Sigmoid colon (tissue), 7 donors: ENCODE measurements around the gene ADAMTS3. TPM values are rescaled to one million over a fixed set of nuclear protein-coding genes. Genes with fewer than 3 reads are reported as not detected.

Source experiments
- DNase-seq: peaks from one replicate; pipeline ENCODE4 v3.0.0-alpha.2; 2019
- H3K27ac ChIP-seq, 4 donors: fragments of 200-600 bp; sonication (generic); one replicate each; pipeline ENCODE4 v1.5.1; 2016 to 2019; ENCODE audit warnings: mild to moderate bottlenecking in 1 of 4
- H3K27me3 ChIP-seq, 3 donors: fragments of 200-600 bp; sonication (generic); one replicate each; pipeline ENCODE4 v1.5.1; 2019; ENCODE audit warnings: mild to moderate bottlenecking in 1 of 3
- H3K36me3 ChIP-seq, 4 donors: fragments of 200-600 bp; sonication (generic); one replicate each; pipeline ENCODE4 v1.5.1; 2016 to 2019
- H3K4me1 ChIP-seq, 4 donors: fragments of 200-600 bp; sonication (generic); one replicate each; pipeline ENCODE4 v1.5.1; 2017 to 2019
- H3K4me3 ChIP-seq, 4 donors: fragments of 200-600 bp; sonication (generic); one replicate each; pipeline ENCODE4 v1.5.1; 2017 to 2019; ENCODE audit warnings: mild to moderate bottlenecking in 2 of 4, moderate library complexity in 1 of 4
- H3K9me3 ChIP-seq, 4 donors: fragments of 200-600 bp in 3 of 4; sonication (generic) in 3 of 4; one replicate each; pipeline versions ENCODE4 v1.5.1 to v1.6.1; 2013 to 2019
- EP300 ChIP-seq, 4 donors: sonication (generic); formaldehyde crosslinking; IDR thresholded peaks; one replicate each; pipeline ENCODE4 v1.6.1; 2017; ENCODE audit warnings: antibody characterized with exemption in 4 of 4
- POLR2A ChIP-seq, 2 donors: fragments of 450-650 bp; IDR thresholded peaks; one replicate each; pipeline ENCODE4 v1.6.1; 2016; ENCODE audit warnings: antibody characterized with exemption in 2 of 2, mild to moderate bottlenecking in 2 of 2, moderate library complexity in 2 of 2
- POLR2AphosphoS5 ChIP-seq, 4 donors: sonication (generic); formaldehyde crosslinking; IDR thresholded peaks; one replicate each; pipeline ENCODE4 v1.6.1; 2017; ENCODE audit warnings: antibody characterized with exemption in 4 of 4
- intact Hi-C: fragments of 100-400 bp; cut with DNase I; formaldehyde crosslinking; loops from one replicate; pipeline ENCODE4 v1.15.1; 2023
- polyA plus RNA-seq, 3 donors: library from polyadenylated mRNA; stranded (reverse); fragments of 200-250 nt; gene quantifications; one replicate each; pipeline ENCODE4 v1.2.3, GENCODE V29; 2013
- total RNA-seq, 4 donors: library from RNA; depleted of rRNA; stranded (reverse); fragments of >200 nt; gene quantifications; one replicate each; pipeline ENCODE4 v1.1.0, GENCODE V29; 2016
- TF ChIP-seq, protein P1 (sequence below), 4 experiments: fragments of 450-650 bp in 3 of 4; fragments of 200-600 bp in 1 of 4; IDR thresholded peaks; one replicate each; pipeline ENCODE4 v1.5.1; 2016 to 2019; ENCODE audit warnings: antibody characterized with exemption in 4 of 4, mild to moderate bottlenecking in 3 of 4, moderate library complexity in 2 of 4
- donor health status: healthy with polysubstance abuse.
- donor health status: Bipolar disorder and iron deficiency.
- donor health status: healthy.

ADAMTS3 gene
- total and polyA plus RNA-seq, 7 donors, result 0.17 to 1.9 (median 1.1) TPM; not detected in 2

DNA sequence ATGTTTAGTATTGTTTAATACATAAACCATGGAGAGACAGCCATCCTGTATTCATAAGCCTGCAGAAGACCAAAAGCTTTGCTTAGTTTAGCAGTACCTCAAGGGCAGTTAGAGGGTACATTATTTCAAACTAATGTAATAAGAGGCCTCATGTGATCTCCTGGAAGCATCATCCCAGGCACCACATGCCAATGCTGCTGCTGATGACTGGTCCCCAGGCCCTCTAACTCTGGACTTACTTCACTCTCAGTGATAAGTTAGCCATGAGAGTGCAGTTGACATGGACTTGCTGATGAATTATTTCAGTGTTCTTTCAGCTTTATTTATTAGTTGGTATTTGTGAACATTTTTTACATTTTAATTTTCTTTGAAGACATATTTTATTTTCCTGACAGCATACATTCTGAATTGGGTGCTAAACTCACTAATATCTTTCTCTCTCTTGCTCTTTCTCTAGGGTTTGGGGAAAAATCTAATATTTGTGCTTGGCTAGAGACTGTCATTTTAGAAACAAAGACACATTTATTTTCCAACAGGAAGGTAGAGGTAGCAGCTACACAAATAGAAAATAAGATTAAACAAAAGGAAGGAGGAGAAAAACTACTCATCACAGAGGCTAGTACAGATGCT, 329.4 kb downstream of the ADAMTS3 start:
- TF ChIP-seq, protein P1, sequence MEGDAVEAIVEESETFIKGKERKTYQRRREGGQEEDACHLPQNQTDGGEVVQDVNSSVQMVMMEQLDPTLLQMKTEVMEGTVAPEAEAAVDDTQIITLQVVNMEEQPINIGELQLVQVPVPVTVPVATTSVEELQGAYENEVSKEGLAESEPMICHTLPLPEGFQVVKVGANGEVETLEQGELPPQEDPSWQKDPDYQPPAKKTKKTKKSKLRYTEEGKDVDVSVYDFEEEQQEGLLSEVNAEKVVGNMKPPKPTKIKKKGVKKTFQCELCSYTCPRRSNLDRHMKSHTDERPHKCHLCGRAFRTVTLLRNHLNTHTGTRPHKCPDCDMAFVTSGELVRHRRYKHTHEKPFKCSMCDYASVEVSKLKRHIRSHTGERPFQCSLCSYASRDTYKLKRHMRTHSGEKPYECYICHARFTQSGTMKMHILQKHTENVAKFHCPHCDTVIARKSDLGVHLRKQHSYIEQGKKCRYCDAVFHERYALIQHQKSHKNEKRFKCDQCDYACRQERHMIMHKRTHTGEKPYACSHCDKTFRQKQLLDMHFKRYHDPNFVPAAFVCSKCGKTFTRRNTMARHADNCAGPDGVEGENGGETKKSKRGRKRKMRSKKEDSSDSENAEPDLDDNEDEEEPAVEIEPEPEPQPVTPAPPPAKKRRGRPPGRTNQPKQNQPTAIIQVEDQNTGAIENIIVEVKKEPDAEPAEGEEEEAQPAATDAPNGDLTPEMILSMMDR (IDR thresholded peaks at IDR 0.05), result no peak
- TF ChIP-seq EP300 (IDR thresholded peaks at IDR 0.05), result no peak
- no peak for TF ChIP-seq POLR2AphosphoS5 (IDR thresholded peaks at IDR 0.05)
- no peak for TF ChIP-seq POLR2A (IDR thresholded peaks at IDR 0.05)
- Histone ChIP-seq H3K27me3 (no peaks in the 10 kb centered on the region), H3K36me3 (no peaks in the 10 kb centered on the region), H3K4me1 (no peaks in the 10 kb centered on the region), H3K9me3 (peaks cover 0 to 3% (median 0%) of the 10 kb centered on the region in 4 donors), H3K27ac (no peak overlapping the region), H3K4me3 (no peak overlapping the region)
- no peak for DNase-seq
- intact Hi-C loops, result no loop called here
